PFSK-1 (cell line): ENCODE data around the gene NCOA1.

ENCODE experiments used
- FOXP2 ChIP-seq: optimal IDR thresholded peaks from 2 replicates; pipeline ENCODE3; 2011; ENCODE audit warnings: borderline replicate concordance, control low read depth, inconsistent platforms; ENCODE audit not compliant: insufficient read depth; ENCODE audit errors: extremely low read length, extremely low read depth
- POLR2AphosphoS5 ChIP-seq: IDR thresholded peaks from 2 replicates; pipeline ENCODE4 v1.6.1; 2012; ENCODE audit warnings: low read depth, mild to moderate bottlenecking, control low read depth, low read length, moderate library complexity
- SIN3A ChIP-seq: IDR thresholded peaks from 2 replicates; pipeline ENCODE4 v1.6.1; 2012; ENCODE audit warnings: mild to moderate bottlenecking, low read length, moderate library complexity, borderline replicate concordance; ENCODE audit not compliant: insufficient read depth
- TAF1 ChIP-seq: IDR thresholded peaks from 2 replicates; pipeline ENCODE4 v1.6.1; 2012; ENCODE audit warnings: low read length, control low read depth, borderline replicate concordance; ENCODE audit not compliant: insufficient read depth
- TF ChIP-seq, protein P1 (sequence below), 2 experiments: IDR thresholded peaks; 2 replicates each; pipeline versions ENCODE4 v1.6.1 to v1.8.0; 2011 to 2012; ENCODE audit warnings: low read depth in 2 of 2, low read length in 2 of 2, control low read depth in 1 of 2, inconsistent platforms in 1 of 2, mild to moderate bottlenecking in 1 of 2, moderate library complexity in 1 of 2; ENCODE audit not compliant: insufficient read depth in 1 of 2

The NCOA1 gene

DNA sequence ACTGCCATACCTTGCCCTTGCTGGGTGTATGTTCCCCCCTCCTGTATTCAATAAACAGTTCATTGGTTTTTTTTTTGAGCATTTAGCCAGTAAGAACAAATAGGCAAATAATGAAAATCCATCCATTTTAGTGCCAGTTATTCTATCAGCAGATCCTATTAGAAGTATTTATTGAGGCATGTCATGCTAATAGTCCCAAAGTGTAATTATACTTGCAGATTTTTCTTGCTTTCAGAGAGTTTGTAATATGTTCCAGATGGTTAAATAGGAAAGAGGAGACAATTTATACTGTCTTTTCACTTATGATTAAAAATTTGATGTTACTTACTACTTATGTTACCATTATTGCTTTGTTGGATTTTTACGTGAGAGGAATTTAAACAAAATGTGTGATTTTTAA lies 127.6 kb downstream of the NCOA1 start:
- TF ChIP-seq, protein P1, sequence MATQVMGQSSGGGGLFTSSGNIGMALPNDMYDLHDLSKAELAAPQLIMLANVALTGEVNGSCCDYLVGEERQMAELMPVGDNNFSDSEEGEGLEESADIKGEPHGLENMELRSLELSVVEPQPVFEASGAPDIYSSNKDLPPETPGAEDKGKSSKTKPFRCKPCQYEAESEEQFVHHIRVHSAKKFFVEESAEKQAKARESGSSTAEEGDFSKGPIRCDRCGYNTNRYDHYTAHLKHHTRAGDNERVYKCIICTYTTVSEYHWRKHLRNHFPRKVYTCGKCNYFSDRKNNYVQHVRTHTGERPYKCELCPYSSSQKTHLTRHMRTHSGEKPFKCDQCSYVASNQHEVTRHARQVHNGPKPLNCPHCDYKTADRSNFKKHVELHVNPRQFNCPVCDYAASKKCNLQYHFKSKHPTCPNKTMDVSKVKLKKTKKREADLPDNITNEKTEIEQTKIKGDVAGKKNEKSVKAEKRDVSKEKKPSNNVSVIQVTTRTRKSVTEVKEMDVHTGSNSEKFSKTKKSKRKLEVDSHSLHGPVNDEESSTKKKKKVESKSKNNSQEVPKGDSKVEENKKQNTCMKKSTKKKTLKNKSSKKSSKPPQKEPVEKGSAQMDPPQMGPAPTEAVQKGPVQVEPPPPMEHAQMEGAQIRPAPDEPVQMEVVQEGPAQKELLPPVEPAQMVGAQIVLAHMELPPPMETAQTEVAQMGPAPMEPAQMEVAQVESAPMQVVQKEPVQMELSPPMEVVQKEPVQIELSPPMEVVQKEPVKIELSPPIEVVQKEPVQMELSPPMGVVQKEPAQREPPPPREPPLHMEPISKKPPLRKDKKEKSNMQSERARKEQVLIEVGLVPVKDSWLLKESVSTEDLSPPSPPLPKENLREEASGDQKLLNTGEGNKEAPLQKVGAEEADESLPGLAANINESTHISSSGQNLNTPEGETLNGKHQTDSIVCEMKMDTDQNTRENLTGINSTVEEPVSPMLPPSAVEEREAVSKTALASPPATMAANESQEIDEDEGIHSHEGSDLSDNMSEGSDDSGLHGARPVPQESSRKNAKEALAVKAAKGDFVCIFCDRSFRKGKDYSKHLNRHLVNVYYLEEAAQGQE (IDR thresholded peaks at IDR 0.05; ENCODE audit: insufficient read depth in 1 of 2, low read depth in 2 of 2, low read length in 2 of 2): no peak

DNA sequence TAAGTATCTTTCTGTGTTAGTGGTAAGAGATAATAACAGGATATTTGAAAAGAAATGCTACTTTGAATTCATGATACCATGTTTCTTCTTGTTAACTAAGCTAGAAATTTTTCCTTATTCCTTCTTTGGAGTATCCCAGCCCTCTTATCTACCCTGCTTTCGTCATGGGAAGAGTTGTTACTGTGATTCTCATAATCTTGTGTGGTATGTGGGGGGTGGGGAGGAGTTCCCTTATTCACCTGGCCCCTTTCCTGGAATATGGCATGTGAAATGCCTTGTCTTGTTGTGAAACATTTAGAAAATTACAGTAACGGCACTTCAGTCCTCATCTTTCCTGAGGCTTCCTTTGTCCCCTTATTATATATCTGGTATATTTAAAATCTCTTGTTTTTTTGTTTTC lies 129.9 kb downstream of the NCOA1 start:
- TF ChIP-seq SIN3A (no peak), TAF1 (no peak), FOXP2 (no peak), POLR2AphosphoS5 (no peak)
- TF ChIP-seq, protein P1 (IDR thresholded peaks at IDR 0.05; ENCODE audit: insufficient read depth in 1 of 2, low read depth in 2 of 2, low read length in 2 of 2): no peak

DNA sequence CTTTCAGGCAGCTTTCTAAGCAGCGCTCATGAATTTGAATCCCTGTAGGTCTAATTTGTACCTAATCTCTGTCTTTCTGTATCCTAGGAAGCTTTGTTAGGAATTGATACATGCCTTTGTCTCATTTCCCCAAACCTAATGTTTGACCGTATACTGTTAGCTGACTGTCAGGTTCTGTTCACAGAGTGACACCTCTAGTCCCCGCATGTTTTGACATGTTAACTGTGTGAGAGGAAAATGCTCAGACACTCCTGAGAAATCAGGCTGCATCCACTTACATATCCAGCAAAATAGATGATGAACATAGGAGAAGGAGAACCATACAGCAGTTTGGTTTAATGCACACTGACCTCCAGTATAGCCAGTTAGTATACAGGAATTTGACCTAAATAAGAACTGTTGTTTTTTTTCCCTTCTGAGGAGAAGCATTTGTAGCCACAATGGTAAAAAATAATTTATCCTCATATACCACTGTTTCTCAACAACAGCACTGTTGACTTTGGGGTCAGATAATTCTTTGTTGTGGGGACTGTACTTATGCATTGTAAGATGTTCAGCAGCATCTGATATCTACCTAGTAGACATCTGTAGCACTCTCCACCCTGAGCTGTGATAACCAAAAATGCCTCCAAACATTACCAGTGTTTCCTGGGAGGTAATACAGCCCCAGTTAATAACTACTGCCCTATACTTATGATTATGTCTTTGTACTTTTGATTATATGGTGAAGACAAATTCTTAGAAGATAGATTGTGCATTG lies 130.9 kb downstream of the NCOA1 start:
- TF ChIP-seq TAF1 (no peak), FOXP2 (no peak), SIN3A (no peak), POLR2AphosphoS5 (no peak)
- TF ChIP-seq, protein P1 (IDR thresholded peaks at IDR 0.05; ENCODE audit: insufficient read depth in 1 of 2, low read depth in 2 of 2, low read length in 2 of 2): no peak

DNA sequence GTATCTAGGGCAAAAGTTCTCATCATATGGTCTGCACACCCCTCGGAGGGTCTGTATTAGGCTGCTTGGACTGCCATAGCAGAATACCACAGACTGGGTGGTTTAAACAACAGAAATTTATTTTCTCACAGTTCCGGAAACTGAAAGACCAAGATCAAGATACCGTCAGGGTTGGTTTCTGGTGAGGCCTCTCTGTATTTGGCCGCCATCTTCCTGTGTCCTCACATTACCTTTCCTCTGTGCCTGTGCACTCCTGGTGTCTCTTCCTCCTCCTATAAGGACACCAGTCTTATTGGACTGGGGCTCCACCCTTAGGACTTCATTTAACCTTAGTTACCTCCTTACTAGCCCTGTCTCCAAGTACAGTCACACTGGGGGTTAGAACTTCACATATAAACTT lies 132.5 kb downstream of the NCOA1 start:
- no peak for TF ChIP-seq TAF1
- TF ChIP-seq, protein P1 (IDR thresholded peaks at IDR 0.05; ENCODE audit: insufficient read depth in 1 of 2, low read depth in 2 of 2, low read length in 2 of 2): no peak
- TF ChIP-seq FOXP2: no peak
- no peak for TF ChIP-seq SIN3A
- TF ChIP-seq POLR2AphosphoS5: no peak

DNA sequence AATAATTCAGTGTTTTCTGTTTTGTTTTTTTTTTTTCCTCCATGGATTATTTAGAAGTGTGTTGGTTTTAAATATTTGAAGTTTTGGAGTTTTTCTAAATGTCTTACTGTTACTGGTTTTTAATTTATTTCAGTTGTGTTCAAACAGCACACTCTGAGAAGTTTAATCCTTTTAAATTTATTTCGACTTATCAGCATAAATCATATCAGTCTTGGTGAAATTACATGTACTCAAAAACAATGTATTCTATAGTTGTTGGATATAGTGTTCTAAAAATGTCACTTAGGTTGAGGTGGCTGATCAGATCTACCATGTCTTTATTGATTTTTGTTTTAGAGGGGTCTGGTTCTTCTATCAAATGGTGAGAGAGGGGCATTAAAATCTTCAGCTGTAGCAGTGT lies 134.7 kb downstream of the NCOA1 start:
- TF ChIP-seq SIN3A: no peak
- no peak for TF ChIP-seq FOXP2
- no peak for TF ChIP-seq POLR2AphosphoS5
- TF ChIP-seq, protein P1 (IDR thresholded peaks at IDR 0.05; ENCODE audit: insufficient read depth in 1 of 2, low read depth in 2 of 2, low read length in 2 of 2): no peak
- no peak for TF ChIP-seq TAF1
